GM19351 (cell line): Measurements from ENCODE around the gene VARS1.
A peak's percentile ranks its signal among the peaks of the same experiment; 100 is the strongest.
"Not testable (repeated sequence)": the region's sequence is repeated elsewhere in the genome, so short reads cannot be mapped to it uniquely, and the experiment has no call there.

Experiments
- ATAC-seq: cut with Tn5 transposase; IDR thresholded peaks from one replicate; pipeline ENCODE4 v1.9.1; 2021; ENCODE audit warnings: mild to moderate bottlenecking, moderate library complexity; ENCODE audit not compliant: unreplicated experiment

The VARS1 gene

DNA sequence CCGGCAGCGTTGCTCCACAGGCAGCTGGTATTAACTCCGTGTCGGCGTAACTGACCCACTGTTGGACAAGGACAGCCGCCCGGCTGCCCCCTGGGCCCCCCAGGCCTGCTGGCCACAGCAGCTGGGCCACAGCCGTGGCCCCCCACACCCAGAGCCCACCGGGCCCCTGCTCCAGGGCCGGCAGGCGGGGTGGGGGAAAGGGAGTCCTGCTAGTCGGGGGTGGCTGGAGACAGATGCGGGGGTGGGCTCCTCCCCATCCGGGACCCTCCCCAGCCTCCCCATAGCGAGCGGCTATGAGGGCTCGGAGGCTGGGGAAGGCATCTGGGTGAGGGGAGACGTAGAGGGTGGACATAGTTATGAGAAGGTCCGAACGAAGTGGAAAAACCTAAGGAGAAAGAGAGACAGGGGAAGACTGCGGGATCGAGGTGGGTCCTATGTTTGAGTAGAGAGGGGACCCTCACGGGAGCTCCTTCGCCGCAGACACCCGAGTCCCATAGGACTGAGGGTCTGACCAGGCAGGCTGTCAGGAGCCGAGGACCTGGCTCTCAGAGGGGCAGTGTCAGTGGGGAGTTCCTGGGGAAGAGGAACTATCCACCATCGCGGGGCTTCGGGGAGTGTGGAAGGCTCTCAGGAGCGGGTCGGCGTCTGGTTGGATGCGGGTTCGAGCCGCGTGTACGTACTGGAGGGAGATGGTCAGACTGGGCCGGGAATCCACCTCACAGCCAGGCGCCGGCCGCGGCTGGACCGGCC lies 511 bp downstream of the VARS1 start:
- ATAC-seq: peak; percentile 31

DNA sequence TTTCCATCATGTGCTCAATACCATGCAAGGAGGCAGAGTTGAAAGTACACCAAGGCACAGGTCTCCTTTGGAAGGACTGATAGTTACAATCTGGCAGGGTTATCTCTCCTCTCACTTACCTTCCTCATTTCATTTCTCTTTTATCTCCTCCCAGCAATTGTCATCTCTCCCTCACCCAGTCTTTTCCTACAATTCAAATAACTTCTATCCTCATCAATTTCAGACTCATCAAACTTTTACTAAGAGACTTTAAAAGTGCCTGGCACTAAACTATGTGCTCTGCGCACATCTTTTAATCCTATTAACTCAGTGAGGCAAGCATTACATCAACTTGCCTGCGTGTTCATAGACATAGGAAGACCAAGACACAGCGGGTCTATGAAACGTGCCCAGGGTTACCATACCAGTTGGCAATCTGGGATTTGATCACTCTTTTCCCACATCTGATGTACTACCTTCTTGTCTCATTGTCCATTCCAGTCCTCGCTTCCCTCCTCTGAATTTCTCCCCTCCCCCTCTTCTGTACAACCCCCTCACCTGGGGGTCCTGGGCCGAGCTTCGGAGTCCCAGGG lies 1.2 kb downstream of the VARS1 start:
- ATAC-seq: no peak

DNA sequence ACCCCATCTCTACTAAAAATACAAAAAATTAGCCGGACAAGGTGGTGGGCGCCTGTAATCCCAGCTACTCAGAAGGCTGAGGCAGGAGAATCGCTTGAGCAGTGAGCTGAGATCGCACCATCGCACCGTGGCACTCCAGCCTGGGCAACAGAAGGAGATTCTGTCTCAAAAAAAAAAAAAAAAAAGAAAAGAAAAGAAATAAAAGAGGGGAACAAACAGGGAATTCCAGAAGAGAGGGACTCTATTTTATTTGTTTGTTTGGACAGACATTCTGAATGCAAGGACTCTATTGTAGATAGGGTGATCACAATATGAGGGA lies 1.7 kb downstream of the VARS1 start:
- not testable (repeated sequence) for ATAC-seq

DNA sequence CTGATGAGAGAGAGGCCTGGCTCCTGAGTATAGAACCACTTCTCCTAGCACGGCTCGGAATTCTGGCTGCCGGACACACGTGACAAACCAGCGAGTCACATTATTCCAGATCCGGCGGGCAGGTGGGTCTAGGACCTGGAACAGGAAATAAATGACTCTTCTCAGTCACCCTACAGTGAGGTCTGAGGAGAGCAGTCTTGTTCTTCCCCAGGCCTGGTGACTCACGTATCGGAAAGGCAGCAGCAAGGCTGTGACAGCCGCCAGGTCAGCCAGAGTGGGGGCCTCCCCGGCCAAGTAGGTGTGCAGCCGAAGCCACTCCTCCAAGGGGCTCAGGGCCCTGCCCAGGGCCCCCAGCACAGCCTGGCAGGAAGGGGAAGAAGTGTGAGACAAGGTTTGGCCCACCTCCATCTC lies 2.8 kb downstream of the VARS1 start:
- ATAC-seq: no peak

DNA sequence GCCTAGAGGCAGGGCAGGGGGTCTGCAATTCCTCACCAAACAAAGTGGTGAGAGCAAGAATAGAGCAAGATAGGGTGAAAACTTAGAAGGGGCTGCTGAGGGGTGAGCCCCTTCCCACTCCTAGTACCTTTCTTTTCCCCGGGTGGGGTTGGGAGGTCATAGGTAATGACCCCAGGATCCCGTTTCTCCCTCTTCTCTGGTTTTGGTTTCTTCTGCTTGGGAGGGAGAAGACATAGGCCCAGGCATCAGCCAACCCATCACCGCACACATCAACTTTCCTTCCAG lies 3.5 kb downstream of the VARS1 start:
- ATAC-seq: no peak

DNA sequence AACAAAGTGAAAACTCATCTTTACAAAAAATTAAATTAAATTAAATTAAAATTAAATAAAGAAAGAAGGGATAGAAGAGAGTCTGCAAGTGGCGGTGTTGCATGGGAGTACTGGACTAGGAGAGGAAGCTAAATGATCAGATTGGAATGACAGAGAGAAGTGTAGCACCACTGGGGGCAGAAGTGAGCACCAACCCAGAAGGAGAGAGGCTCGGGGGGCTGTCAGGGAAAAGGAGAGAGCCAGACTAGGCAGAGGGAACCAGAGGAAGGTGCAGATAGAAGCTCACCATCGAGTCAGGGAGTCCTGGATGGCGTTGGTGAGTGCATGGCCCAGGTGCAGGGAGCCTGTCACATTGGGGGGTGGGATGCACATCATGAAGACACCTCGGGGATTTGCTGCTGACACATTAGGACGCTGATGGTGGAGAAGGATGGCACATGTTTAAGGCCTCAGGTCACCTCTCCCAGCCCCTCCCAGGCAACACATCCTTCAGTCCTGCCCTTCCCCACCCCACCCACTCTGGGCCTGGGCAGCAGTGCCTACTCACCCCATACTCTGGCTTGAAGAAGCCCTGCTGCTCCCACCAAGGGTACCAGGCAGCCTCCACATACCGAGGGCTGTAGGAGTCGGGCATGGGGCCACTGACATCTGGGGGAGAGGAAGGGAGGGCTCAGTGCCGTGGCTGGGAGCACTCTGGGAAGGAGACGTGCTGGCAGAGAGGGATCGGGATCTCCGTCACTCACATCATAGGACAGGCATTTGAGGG lies 4.0 kb downstream of the VARS1 start:
- no peak for ATAC-seq

DNA sequence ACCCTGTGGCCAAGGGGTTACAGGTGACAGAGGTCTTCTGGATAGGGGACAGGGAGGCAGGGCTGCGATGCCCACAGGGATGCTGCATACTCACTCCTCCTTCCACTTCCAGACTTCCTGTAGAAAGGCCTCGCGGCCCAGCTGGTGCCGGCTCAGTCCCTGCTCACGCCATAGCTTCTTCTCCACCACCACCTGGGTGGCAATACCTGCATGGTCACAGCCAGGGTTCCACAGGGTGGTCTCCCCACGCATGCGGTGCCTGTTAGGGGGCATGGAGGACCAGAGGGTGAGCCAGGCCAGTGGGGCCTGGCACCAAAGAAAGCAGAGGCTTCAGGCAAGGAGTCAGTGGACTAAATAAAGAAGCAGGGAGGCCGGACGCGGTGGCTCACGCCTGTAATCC lies 10.1 kb downstream of the VARS1 start:
- no peak for ATAC-seq

DNA sequence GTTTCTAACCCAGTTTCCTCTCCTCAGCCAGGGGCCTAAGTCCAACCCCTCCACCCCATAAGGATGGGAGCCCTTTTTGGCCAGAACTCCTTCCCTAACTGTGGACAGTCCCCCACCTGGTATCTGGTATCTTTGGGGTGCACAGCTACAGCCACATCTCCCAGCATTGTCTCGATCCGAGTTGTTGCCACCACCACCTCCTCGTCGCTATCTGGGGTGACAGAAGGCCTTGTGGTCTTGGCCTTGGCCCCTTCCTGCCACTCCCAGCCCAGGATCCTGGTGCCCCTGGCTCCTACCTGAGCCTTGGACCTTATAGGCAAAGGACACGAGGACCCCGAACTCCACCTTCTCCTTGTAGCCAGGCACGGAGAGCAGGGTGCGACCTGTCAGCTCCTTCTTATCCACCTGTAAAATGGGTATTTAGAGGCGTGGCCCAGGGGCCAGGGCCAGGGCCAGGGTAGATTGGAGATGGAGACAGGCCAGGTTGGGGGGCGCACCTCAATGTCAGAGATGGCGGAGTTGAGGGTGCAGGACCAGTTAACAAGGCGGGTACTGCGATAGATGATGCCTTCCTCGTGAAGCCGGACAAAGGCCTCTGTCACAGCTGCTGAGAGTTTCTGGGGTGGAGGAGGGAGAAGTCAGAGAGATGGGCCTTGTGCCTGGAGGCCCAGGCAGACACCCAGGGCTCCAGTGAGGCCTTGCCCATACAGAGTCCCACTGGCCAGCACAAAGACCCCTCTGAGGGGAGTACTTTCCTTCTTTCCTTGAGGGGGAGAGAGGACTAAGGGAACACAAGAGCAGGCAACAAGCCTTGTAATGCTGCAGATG lies 11.2 kb downstream of the VARS1 start:
- ATAC-seq: no peak

DNA sequence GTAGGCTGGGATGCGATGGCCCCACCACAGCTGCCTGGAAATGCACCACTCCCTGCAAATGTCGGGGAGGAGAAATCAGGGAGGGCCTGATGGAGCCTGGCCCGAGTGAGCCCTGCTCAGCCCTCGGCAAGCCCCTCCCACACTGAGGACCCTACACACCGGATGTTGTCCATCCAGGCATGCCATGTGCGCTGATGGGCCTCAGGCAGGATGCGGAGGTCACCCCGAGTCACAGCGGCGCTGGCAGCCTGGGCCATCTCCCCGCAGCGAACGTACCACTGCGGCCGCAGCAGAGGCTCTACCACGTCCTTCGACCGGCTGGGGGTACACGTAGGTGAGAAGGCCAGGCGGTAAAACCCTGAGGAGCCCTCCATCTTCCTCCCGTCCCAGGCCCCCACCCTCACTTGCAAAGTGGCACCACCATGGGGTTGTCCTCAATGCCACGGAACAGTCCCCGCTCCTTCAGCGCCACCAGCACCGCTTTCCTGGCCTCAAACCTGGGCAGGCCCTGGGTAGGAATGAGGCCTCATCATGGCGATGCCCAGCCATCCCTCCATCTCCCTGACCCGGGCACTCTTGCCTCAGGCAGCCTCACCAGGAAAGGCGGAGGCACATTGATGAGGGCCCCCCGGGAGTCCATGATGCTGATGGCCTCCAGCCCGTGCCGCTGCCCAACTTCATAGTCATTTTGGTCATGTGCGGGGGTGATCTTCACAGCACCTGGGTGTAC lies 13.3 kb downstream of the VARS1 start:
- ATAC-seq: no peak

DNA sequence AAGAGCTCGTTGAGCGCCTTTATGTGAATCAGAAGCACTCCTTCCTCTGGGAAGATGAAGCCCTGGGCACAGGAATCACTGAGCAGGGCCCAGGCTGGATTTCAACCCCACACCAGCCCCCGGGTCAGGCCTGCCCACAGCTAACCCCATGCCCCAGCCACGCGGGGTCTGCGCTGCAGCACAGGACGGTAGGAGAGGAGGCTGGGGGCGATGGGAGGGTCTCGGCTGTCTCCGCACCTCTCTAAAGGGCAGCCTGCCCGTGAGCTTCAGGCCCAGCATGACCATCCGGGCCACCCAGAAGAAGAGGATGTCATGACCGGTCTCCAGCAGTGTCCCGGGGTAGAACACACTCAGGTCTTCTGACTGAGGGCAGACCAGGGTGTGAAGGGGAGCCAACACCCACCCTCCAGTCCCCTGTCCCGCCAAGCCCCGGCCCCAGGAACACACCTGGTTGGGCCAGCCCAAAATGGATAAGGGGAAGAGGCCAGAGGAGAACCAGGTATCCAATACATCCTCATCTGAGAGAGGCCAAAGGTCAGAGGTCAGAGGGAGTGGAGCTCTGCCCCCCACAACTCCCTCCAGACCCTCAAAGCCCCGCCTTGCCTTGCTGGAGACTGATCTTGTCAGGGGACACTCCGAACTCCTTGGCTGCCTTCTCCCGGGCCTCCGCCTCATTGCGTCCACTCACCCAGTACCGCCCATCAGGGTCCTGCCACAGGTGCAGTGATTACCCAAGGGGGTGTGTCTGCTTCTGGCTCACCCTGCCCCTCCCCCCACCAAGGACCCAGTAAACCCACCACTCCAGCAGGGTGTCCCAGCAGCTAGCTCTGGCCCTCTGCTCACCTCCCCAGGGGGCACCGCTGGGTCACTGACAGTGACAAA lies 14.1 kb downstream of the VARS1 start:
- ATAC-seq: no peak

DNA sequence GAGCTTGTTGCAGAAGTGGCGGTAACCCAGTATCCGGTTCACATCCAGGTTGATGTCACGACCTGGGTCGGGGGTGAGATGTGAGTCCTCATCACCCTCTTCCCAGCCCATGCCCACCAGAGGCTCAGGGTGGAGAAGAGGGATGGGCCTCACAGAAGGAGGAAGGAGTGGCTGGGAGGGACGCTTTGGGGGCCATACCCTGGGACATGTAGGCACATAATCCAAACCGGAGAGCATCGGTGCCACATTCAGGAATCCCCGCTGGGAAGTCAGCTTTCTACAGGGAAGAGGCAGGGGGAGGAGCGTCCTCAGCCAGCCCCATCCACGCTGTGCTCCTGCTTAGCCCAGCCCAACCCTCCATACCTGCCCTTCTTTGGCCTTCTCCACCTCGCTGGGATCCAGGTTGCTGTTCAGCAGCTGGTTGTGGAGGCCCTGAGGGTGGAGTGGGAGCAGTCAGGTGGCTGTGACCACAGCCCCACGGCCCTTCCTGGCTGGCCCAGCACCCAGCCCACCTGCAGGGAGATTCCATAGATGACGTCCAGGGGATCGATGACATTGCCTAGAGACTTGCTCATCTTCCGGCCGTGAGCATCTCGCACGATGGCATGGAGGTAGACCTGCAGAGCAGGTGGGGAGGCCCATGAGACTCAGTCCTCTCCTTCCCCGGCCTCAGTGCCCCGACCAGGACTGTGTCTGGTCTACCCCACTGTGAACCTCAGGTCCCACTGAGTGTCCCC lies 14.9 kb downstream of the VARS1 start:
- ATAC-seq: no peak

DNA sequence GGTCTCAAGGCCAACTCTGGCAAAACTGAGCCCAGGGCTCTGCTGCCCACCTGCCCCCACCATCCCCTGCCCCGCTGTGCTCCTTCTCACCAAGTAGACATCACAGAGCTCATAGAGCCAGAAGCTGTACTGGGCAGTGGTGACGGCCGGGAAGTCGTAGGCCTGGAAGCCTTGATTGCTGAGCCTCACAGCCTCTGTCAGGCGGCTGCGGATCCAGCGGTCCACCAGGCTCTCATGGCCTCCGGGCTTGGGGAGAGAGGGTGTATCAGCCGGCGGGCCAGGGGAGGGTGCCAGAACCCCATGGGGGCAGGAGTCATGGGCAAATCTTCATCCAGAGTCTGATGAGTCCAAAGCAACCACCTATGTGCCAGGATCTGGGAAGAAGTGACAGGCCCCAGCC lies 15.6 kb downstream of the VARS1 start:
- no peak for ATAC-seq

DNA sequence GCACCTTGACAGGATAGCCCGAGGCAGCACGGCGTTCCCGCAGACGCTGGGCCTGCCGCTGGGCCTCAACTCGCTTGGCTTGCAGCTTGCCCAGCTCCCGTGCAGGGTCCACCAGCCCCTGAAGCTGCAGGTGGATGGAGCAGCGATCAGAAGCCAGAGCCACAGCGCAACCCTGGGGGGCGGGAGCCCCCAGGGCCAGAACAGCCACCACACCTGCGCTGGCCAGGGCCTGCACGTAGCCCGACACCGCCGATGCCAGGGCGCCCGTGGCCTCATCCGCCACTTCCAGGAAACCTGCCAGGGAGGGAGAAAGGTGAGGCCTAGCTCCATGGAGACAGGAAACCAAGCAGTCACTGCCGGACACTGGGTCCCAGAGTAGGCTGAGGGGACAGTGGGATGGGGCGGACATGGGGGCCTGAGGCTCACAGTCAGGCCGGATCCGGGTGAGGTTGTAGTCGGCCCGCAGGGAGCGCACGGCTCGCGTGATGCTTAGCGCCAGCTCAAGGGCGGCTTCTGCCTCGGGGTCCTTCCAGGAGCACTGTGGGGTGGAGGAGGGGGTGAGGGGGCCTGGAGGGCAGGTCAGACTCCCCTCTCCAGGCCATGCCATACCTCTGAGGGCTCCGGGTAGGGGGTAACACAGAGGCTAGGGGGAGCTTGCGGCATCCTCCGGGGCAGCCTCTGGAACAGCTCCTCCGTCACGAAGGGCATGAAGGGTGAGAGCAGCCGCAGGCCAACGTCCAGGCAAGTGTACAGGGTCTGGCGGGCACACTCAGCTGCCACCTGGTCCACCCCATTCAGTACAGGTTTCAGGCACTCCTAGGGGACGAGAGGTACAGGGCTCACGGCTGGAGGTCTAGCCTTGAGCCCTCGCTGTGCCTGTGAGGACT lies 16.3 kb downstream of the VARS1 start:
- ATAC-seq: no peak

DNA sequence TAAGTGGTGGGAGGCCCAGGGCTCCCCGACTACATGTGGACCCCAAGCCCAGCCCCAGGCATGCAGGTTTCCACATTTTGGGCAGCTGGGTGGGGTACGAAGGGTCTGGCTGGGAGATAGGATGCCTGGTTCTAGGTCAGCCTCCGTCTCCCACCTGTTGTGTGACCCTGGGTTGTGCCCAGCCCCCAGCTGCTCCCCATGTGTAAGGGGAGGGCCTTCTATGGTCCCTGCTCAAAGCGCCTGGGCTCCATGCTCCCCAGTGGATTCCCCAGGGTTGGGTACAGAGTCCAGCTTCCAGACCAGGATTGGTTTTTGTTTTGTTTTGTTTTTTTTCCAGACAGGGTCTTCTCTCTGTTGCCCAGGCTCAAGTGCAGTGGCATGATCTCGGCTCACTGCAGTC lies 17.4 kb downstream of the VARS1 start:
- ATAC-seq: no peak

DNA sequence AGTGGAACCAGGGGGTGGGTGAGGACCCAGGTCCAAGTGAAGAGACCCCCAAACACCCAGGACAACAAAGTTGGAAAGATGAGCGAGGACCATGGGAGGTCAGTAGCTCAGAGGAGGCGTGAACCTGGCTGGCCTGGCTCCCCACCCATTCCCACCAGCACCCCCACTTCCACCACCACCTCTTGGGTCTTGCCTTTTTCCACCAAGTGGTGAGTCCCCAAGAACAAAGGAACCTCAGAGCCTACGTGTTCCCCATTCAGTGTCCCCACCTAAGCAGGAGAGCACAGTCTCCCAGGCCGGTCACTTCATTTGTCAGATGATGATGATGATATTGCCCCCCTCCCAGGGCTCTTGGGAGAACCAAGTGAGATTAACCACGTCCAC lies 17.9 kb downstream of the VARS1 start:
- no peak for ATAC-seq

DNA sequence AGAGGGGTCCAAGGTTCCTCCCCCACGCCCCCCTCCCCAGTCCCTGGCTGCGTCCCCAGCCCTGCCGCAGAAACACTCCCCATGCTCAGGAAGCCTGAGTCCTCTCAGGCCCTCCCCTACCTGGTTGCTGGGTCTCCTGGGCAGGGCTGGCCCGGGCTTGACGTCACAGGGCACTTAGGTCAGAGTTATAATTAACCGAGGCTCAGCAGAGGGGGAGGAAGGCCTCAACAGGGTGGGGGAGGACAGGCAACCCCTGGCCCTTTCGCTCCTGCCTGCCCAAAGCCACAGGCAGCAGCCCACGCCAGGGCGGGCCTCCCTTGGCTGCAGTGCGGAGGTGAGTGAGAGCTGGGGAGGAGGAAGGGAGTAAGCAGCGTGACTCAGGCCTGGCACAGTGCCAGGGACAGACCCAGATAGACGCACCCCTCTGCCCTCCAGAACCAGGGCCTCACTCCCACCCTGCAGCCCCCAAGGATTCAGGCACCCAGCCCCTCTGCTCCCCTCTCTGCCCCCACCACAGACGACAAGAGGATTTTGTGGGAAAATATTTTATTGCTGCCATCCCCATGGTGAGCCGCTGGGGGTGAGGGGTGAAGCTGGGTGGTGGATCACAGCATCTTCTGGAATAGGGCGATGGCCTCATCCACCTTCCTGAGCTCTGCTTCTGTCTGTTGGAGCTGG lies 18.4 kb downstream of the VARS1 start, which contains the start of gene VWA7:
Gene VWA7, minus strand, starts transcription at position 340 of the 678 bp plus-strand sequence. CDS start 549 bp downstream, outside the sequence.
- ATAC-seq: peak; percentile 89

DNA sequence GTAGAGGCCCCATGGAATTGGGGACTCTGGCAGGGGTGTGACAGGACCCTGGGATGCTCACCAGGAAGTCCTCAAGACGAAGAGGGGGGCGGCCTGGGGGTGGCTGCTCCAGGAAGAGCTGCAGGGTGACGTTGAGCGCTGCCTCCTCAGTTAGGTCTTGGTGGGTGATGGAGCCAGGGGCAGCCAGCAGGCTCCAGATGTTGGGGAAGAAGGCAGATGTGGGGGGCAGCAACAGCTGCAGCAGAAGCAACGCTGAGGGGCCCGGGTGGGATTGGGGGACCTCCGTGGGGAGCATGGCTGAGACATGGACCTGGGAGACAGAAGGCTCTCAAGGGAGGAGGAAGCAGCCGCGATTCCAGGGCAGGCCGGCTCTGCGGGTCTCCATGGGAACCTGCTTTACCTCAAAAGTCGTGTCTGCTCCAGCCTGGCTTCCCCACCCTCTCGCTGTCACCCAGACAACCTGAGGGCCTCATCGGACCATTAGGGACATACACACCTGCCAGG lies 19.0 kb downstream of the VARS1 start:
- ATAC-seq: no peak
